Epithelial cell of esophagus (primary cell): ENCODE measurements around the gene H2BW2.
"Not testable (repeated sequence)": the region's sequence is repeated elsewhere in the genome, so short reads cannot be mapped to it uniquely, and the experiment has no call there.

ENCODE experiments used
- DNase-seq: peaks from one replicate; pipeline ENCODE4 v3.0.0; 2010; ENCODE audit warnings: low read depth
- H3K4me3 ChIP-seq: 2 replicates; pipeline ENCODE4 v1.5.1; 2011; ENCODE audit warnings: mild to moderate bottlenecking, low read length, control low read depth
- CTCF ChIP-seq: IDR thresholded peaks from 2 replicates; pipeline ENCODE4 v1.5.1; 2011; ENCODE audit warnings: low read depth, mild to moderate bottlenecking, low read length, control low read depth, inconsistent platforms; ENCODE audit not compliant: insufficient read depth; ENCODE audit errors: missing control alignments

The H2BW2 gene

GRCh38 chrX:104039689-104040505 lies at the start of gene H2BW2:
Gene H2BW2, plus strand, starts transcription at chrX:104039956. Its CDS starts 39 bp downstream, at chrX:104039995.
- no peak within 1 kb of the TSS for H3K4me3 ChIP-seq
- no peak for DNase-seq
- TF ChIP-seq CTCF: no peak

GRCh38 chrX:103999234-103999633 lies 40.5 kb upstream of the H2BW2 start:
- no peak for DNase-seq
- no peak for TF ChIP-seq CTCF
- no peak overlapping the region for H3K4me3 ChIP-seq

- no peak for TF ChIP-seq CTCF
- H3K4me3 ChIP-seq: no peak overlapping the region
- DNase-seq: no peak
Observed at GRCh38 chrX:104008831-104009230, 30.9 kb upstream of the H2BW2 start.

- no peak for TF ChIP-seq CTCF
- no peak for DNase-seq
- H3K4me3 ChIP-seq: no peak overlapping the region
Observed at GRCh38 chrX:104013158-104013557, 26.6 kb upstream of the H2BW2 start.

GRCh38 chrX:104013606-104014005 lies 26.1 kb upstream of the H2BW2 start, which contains the start of gene H2BW1:
Gene H2BW1, minus strand, starts transcription at chrX:104013708. Its CDS starts 132 bp downstream, at chrX:104013576.
- no peak for TF ChIP-seq CTCF
- DNase-seq: no peak
- no peak within 1 kb of the TSS for H3K4me3 ChIP-seq

- DNase-seq: peak; percentile 65
- H3K4me3 ChIP-seq: not testable (repeated sequence)
Observed at GRCh38 chrX:104015576-104015975, 24.2 kb upstream of the H2BW2 start.

GRCh38 chrX:104018126-104018525 lies 21.6 kb upstream of the H2BW2 start:
- H3K4me3 ChIP-seq: no peak overlapping the region
- DNase-seq: no peak
- TF ChIP-seq CTCF: no peak
